ENCODE data around the gene BCAS3.
A peak's percentile ranks its signal among the peaks of the same experiment; 100 is the strongest.
"Not testable (repeated sequence)": the region's sequence is repeated elsewhere in the genome, so short reads cannot be mapped to it uniquely, and the experiment has no call there.

BCAS3 gene

GRCh38 chr17:61416540-61417363 lies 739.1 kb downstream of the BCAS3 start:
- peak; percentile 78 for DNase-seq

DNA sequence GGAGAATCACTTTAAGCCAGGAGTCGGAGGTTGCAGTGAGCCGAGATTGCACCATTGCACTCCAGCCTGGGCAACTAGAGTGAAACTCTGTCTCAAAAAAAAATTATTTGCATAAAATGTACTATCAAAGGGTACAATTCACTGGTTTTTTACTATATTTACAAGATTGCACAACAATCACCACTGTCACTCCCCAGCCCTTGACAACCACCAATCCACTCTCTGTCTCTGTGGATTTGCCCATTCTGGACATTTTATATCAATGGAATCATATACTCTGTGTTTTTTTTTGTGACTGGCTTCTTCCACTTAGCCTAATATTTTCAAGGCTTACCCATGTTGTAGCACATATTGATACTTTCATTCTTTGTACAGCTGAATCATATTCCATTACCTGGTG lies 740.8 kb downstream of the BCAS3 start:
- no peak for DNase-seq

DNA sequence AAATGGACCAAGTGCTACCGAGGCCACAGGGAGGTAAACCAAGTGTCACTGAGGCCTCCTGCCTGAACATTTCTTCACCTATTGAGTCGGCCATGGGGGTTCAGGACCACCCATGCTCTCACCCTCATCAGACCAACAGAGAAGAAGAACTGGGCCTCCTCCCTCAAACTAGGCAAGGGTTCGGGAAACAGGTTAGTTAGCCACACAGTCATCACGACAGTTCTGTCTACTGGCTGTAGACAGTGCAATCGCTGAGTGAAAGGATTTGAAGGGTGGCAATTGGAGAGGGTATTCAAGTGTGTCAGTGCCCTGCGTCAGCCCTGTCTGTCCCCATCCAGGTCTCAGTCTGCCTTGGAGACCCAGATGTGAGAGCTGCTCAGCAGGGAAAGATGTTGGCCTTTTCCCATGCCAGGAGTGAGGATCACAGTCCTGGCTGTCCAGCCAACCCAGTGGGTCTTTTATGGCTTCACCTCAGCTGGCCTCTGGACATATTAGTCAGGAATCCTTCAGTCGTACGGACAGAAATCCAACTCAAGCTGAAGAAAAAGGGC lies 741.9 kb downstream of the BCAS3 start:
- no peak for DNase-seq

GRCh38 chr17:61420052-61420451 lies 742.4 kb downstream of the BCAS3 start:
- DNase-seq = no peak

DNA sequence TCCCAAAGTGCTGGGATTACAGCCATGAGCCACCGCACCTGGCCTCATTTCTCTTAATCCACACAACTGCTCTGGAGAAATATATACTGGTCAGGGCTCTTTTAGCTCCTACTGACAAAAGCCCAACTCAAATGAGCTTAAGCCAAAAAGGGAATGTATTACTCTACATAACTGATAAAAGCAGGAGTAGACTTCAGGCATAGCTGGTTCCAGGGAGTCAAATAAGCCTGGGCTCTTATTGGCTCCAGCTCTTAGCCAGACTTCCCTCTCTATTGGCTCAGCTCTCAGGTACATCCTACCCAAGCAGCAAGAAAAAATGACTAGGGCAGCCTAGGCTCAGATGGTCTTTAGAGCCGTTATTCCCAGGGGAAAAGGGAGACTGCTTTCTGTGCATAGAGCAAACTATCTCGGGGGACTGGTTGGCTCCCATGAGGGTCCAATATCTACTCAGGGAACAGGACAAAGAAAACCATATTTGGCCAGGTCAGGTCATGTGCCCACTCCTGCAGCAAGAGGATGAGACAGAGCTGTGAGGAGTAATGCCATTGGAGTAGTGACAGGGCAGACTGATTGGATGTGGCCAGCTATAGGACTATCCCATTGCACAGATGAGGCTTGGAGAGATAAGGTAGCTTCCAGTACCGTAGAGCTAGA lies 743.2 kb downstream of the BCAS3 start:
- no peak for DNase-seq

GRCh38 chr17:61421460-61421859 lies 743.8 kb downstream of the BCAS3 start:
- no peak for DNase-seq

GRCh38 chr17:61422116-61422799 lies 744.6 kb downstream of the BCAS3 start:
- DNase-seq = no peak

DNA sequence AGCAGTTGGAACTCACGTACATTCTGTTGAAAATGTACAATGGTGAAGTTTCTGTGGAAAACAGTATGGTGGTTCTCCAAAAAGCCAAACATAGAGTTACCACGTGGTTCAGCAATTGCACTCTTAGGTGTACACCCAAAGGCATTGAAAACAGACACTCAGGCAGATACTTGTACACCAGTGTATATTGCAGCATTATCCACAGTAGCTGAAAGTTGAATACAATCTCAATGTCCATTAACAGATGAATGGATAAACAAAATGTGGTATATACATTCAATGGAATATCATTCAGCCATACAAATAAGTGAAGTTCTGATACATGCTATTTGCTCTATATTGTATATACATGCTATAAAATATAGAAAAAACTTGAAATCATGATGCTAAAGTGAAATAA lies 745.2 kb downstream of the BCAS3 start:
- no peak for DNase-seq

GRCh38 chr17:61423967-61424649 lies 746.5 kb downstream of the BCAS3 start:
- no peak for DNase-seq

DNA sequence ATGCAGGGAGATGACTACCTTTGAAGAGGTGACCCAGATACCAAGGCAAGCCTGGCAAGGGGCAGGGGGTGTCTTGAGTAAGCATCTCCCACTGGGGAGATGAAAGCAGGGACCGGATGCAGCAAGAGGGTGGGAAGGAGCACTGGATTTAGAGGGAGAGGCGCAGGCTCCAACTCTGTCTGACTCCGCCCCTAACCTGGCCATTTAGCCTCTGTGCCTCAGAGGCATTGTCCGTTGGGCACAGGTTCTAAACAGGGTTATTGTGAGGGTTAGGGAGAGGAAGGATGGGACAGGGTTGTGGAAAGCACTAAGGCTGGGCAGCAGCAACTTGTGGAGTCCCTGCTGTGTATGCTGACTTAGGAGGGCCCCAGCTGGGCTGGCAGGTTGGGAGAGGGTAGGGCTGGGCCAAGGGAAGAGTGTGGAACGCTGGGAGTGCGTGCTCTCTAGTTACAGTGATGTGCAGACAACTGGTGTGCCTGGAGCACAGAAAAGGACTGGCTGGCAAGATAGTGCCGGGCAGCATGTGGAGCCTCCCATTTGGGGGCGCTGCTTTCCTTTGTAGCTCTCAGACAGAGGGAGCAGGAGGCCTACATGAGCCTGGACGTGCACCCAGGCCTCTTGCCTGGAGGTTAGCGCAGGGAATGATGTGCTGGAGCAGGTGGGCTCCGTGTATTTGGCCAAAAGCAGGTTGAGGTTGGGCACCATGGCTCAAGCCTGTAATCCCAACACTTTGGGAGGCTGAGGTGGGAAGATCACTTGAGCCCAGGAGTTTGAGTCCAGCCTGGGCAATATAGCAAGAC lies 748.2 kb downstream of the BCAS3 start:
- no peak for DNase-seq

GRCh38 chr17:61426482-61427304 lies 749.0 kb downstream of the BCAS3 start:
- DNase-seq = no peak

DNA sequence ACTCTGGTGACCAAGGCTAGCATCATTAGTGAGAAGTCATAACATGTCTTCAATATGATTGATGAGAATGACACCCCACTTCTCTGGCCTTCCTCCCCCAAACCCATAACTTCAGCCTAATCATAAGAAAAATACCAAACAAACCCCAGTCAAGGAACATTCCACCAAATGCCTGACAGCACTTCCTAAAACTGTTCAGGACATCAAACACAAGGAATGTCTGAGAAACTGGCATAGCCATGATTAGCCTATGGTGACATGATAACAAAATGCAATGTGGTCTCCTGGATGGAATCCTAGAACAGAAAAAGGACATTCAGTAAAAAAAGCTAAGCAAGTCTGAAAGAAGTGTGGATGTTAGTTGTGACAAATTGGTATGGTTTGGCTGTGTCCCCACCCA lies 749.9 kb downstream of the BCAS3 start:
- DNase-seq = no peak

DNA sequence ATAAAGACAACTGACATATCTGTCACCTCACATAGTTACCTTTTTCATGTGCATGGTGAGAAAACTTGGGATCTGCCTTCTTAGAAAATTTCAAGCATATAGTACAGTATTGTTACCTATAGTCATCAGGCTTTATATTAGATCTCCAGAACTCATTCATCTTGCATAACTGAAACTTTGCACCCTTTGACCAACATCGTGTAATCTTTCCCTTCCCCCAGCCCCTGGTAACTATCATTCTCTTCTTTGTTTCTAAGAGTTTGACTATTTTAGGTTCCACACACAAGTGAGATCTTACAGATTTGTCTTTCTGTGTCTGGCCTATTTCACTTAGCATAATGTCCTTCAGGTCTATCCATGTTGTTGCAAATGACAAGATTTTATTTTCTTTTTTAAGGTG lies 751.6 kb downstream of the BCAS3 start:
- no peak for DNase-seq

DNA sequence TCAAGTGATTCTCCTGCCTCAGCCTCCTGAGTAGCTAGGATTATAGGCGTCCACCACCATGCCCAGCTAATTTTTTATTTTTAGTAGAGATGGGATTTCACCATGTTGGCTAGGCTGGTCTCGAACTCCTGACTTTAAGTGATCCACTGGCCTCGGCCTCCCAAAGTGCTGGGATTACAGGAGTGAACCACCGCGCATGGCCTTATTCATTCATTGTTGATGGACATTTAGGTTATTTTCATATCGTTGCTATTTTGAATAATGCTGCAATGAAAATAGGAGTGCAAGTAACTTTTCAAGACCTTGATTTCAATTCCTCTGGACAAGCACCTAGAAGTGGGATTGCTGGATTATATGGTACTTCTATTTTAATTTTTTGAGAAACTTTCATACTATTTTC lies 752.2 kb downstream of the BCAS3 start:
- not testable (repeated sequence) for DNase-seq

- DNase-seq = no peak
Measured at GRCh38 chr17:61431594-61432311, 754.1 kb downstream of the BCAS3 start.

- no peak for DNase-seq
Measured at GRCh38 chr17:61436273-61436672, 758.6 kb downstream of the BCAS3 start.

DNA sequence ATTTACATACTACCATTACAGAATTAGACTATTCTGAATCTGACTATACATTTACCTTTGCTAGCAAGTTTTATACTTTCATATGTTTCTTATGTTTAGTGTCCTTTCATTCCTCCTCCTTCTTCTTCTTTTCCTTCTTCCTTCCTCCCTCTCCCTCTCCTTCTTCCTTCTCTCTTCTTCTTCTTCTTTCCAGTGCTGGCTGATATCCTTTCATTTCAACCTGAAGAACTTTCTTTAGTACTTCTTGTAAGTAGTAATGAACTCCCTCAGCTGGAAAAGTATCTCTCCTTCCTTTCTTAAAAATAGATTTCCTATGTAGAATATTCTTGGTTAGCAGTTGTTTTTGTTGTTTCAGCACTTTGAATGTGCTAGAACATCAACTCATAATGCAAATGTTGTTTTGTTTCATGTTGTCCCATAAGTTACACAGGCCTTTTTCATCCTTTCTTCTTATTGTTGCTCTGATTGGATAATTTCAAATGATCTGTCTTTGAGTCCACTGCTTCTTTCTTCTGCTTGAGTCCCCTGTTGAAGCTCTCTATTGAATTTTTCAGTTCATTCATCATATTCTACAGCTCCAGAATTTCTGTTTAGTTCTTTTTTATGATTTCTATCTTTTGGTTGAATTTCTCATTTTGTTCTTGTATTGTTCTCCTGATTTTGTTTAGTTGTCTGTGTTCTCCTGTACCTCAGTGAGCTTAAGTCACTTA lies 759.5 kb downstream of the BCAS3 start:
- DNase-seq = no peak

- no peak for DNase-seq
Measured at GRCh38 chr17:61440697-61441096, 763.0 kb downstream of the BCAS3 start.

DNA sequence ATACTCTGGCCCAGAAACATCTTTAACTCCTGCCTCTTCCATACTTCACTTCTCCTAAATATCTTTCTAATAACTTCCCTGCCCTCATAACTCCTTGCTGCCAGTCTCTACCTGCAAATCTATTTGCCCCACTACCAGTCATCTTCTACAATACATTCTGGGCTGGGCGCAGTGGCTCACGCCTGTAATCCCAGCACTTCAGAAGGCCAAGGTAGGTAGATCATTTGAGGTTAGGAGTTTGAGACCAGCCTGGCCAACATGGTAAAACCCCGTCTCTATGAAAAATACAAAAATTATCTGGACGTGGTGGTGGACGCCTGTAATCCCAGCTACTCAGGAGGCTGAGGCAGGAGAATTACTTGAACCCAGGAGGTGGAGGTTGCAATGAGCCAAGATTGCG lies 763.9 kb downstream of the BCAS3 start:
- not testable (repeated sequence) for DNase-seq
